ENCODE results near the gene CPA5. TPM values are rescaled to one million over a fixed set of nuclear protein-coding genes. Genes with fewer than 3 reads are reported as not detected.

The CPA5 gene
- total RNA-seq, 6 donors from 2014 or later, result not detected

GRCh38 chr7:130303551-130303950 lies 41.1 kb upstream of the CPA5 start:
- DNase-seq (no peak), ATAC-seq (ENCODE audit: low FRiP score in 2 of 2) (no peak)
- Histone ChIP-seq H3K9me3 (no peaks in the 10 kb centered on the region), H3K27me3 (no peaks in the 10 kb centered on the region), H3K4me1 (no peaks in the 10 kb centered on the region), H3K36me3 (no peaks in the 10 kb centered on the region), H3K27ac (no peak overlapping the region), H3K4me3 (no peak overlapping the region)
- no peak for TF ChIP-seq POLR2A (IDR thresholded peaks at IDR 0.05)
- TF ChIP-seq EP300 (IDR thresholded peaks at IDR 0.05), result no peak
- TF ChIP-seq CTCF (IDR thresholded peaks at IDR 0.05), result no peak
- TF ChIP-seq POLR2AphosphoS5 (IDR thresholded peaks at IDR 0.05), result no peak
- 57 to 67% methylated on average over 5 of the region's 5 CpGs for WGBS, 2 donors

GRCh38 chr7:130303982-130304381 lies 40.6 kb upstream of the CPA5 start:
- Histone ChIP-seq H3K27ac (no peak overlapping the region), H3K4me3 (no peak overlapping the region), H3K36me3 (no peaks in the 10 kb centered on the region), H3K4me1 (no peaks in the 10 kb centered on the region), H3K9me3 (no peaks in the 10 kb centered on the region), H3K27me3 (no peaks in the 10 kb centered on the region)
- no peak for ATAC-seq (ENCODE audit: low FRiP score in 2 of 2)
- no peak for TF ChIP-seq EP300 (IDR thresholded peaks at IDR 0.05)
- TF ChIP-seq CTCF (IDR thresholded peaks at IDR 0.05), result no peak
- no peak for TF ChIP-seq POLR2A (IDR thresholded peaks at IDR 0.05)
- TF ChIP-seq POLR2AphosphoS5 (IDR thresholded peaks at IDR 0.05), result no peak
- WGBS, 2 donors, result 84 to 87% methylated on average over 5 of the region's 5 CpGs
- no peak for DNase-seq

- no peak for TF ChIP-seq POLR2AphosphoS5 (IDR thresholded peaks at IDR 0.05)
- DNase-seq, result no peak
- Histone ChIP-seq H3K27me3 (no peaks in the 10 kb centered on the region), H3K27ac (no peak overlapping the region), H3K9me3 (no peaks in the 10 kb centered on the region), H3K36me3 (no peaks in the 10 kb centered on the region), H3K4me3 (no peak overlapping the region), H3K4me1 (no peaks in the 10 kb centered on the region)
- WGBS, 2 donors, result 85 to 90% methylated on average over 3 of the region's 3 CpGs
- no peak for ATAC-seq (ENCODE audit: low FRiP score in 2 of 2)
Observed at GRCh38 chr7:130304878-130305277, 39.7 kb upstream of the CPA5 start.

GRCh38 chr7:130305433-130306042 lies 39.1 kb upstream of the CPA5 start:
- no peaks in the 10 kb centered on the region for H3K27me3 ChIP-seq
- 91% methylated on average over 18 to 21 of the region's 21 CpGs for WGBS, 2 donors
- no peaks in the 10 kb centered on the region for H3K9me3 ChIP-seq
- H3K4me3 ChIP-seq, result no peak overlapping the region
- no peak overlapping the region for H3K27ac ChIP-seq
- H3K4me1 ChIP-seq, result no peaks in the 10 kb centered on the region
- no peak for TF ChIP-seq POLR2A (IDR thresholded peaks at IDR 0.05)
- TF ChIP-seq POLR2AphosphoS5 (IDR thresholded peaks at IDR 0.05), result no peak
- no peak for TF ChIP-seq CTCF (IDR thresholded peaks at IDR 0.05)
- no peak for TF ChIP-seq EP300 (IDR thresholded peaks at IDR 0.05)
- ATAC-seq (ENCODE audit: low FRiP score in 2 of 2) (no peak), DNase-seq (peak in 1 of 2 donors; percentile 65)
- no peaks in the 10 kb centered on the region for H3K36me3 ChIP-seq

- Histone ChIP-seq H3K27me3 (no peaks in the 10 kb centered on the region), H3K27ac (no peak overlapping the region), H3K9me3 (no peaks in the 10 kb centered on the region), H3K4me3 (no peak overlapping the region), H3K4me1 (no peaks in the 10 kb centered on the region), H3K36me3 (no peaks in the 10 kb centered on the region)
- no peak for TF ChIP-seq CTCF (IDR thresholded peaks at IDR 0.05)
- TF ChIP-seq POLR2AphosphoS5 (IDR thresholded peaks at IDR 0.05), result no peak
- no peak for TF ChIP-seq EP300 (IDR thresholded peaks at IDR 0.05)
- no peak for TF ChIP-seq POLR2A (IDR thresholded peaks at IDR 0.05)
- ATAC-seq (ENCODE audit: low FRiP score in 2 of 2) (no peak), DNase-seq (no peak)
- WGBS, 2 donors, result 80 to 84% methylated on average over 6 of the region's 6 CpGs
Observed at GRCh38 chr7:130309986-130310385, 34.6 kb upstream of the CPA5 start.

Measured in upper lobe of left lung (tissue), 6 donors.